ENCODE data around the gene P2RX1. TPM values are rescaled to one million over a fixed set of nuclear protein-coding genes. Genes with fewer than 3 reads are reported as not detected.

P2RX1 gene
- total RNA-seq, 1 donor from 2014 or later: 0.19 TPM

- H3K27me3 Mint-ChIP-seq: peaks cover 8% of the 10 kb centered on the region
- no peaks in the 10 kb centered on the region for H3K36me3 Mint-ChIP-seq (ENCODE audit: insufficient read depth)
- H3K9me3 Mint-ChIP-seq (ENCODE audit: low read depth): no peaks in the 10 kb centered on the region
- peaks cover 10% of the 10 kb centered on the region for H3K4me1 Mint-ChIP-seq (ENCODE audit: low read depth)
- no peak for DNase-seq (ENCODE audit: low spot score, unreplicated experiment)
- H3K4me3 Mint-ChIP-seq (ENCODE audit: low read depth): no peak overlapping the region
- H3K27ac Mint-ChIP-seq: no peak overlapping the region
- TF ChIP-seq CTCF (IDR thresholded peaks at IDR 0.05; ENCODE audit: unreplicated experiment): no peak
These were observed 38.9 kb upstream of the P2RX1 start for GRCh38 chr17:3954976-3955672.

- Mint-ChIP-seq H3K27ac (no peak overlapping the region), H3K9me3 (ENCODE audit: low read depth) (no peaks in the 10 kb centered on the region), H3K36me3 (ENCODE audit: insufficient read depth) (no peaks in the 10 kb centered on the region), H3K4me3 (ENCODE audit: low read depth) (no peak overlapping the region), H3K27me3 (peaks cover 8% of the 10 kb centered on the region), H3K4me1 (ENCODE audit: low read depth) (peaks cover 3% of the 10 kb centered on the region)
- DNase-seq (ENCODE audit: low spot score, unreplicated experiment): no peak
- TF ChIP-seq CTCF (IDR thresholded peaks at IDR 0.05; ENCODE audit: unreplicated experiment): no peak
These were observed 37.8 kb upstream of the P2RX1 start for GRCh38 chr17:3954086-3954485.

- peaks cover 2% of the 10 kb centered on the region for H3K4me1 Mint-ChIP-seq (ENCODE audit: low read depth)
- TF ChIP-seq CTCF (IDR thresholded peaks at IDR 0.05; ENCODE audit: unreplicated experiment): no peak
- DNase-seq (ENCODE audit: low spot score, unreplicated experiment): no peak
- H3K9me3 Mint-ChIP-seq (ENCODE audit: low read depth): no peaks in the 10 kb centered on the region
- H3K27me3 Mint-ChIP-seq: peaks cover 8% of the 10 kb centered on the region
- no peaks in the 10 kb centered on the region for H3K36me3 Mint-ChIP-seq (ENCODE audit: insufficient read depth)
- H3K27ac Mint-ChIP-seq: no peak overlapping the region
- no peak overlapping the region for H3K4me3 Mint-ChIP-seq (ENCODE audit: low read depth)
These were observed 37.3 kb upstream of the P2RX1 start for GRCh38 chr17:3953542-3953941.

GRCh38 chr17:3952186-3952585 lies 35.9 kb upstream of the P2RX1 start:
- TF ChIP-seq CTCF (IDR thresholded peaks at IDR 0.05; ENCODE audit: unreplicated experiment): no peak
- Mint-ChIP-seq H3K27me3 (peaks cover 8% of the 10 kb centered on the region), H3K9me3 (ENCODE audit: low read depth) (no peaks in the 10 kb centered on the region), H3K36me3 (ENCODE audit: insufficient read depth) (no peaks in the 10 kb centered on the region), H3K27ac (no peak overlapping the region), H3K4me1 (ENCODE audit: low read depth) (peaks cover 2% of the 10 kb centered on the region), H3K4me3 (ENCODE audit: low read depth) (no peak overlapping the region)
- DNase-seq (ENCODE audit: low spot score, unreplicated experiment): no peak

- TF ChIP-seq CTCF (IDR thresholded peaks at IDR 0.05; ENCODE audit: unreplicated experiment): no peak
- Mint-ChIP-seq H3K36me3 (ENCODE audit: insufficient read depth) (no peaks in the 10 kb centered on the region), H3K9me3 (ENCODE audit: low read depth) (no peaks in the 10 kb centered on the region), H3K27ac (no peak overlapping the region), H3K4me1 (ENCODE audit: low read depth) (no peaks in the 10 kb centered on the region), H3K4me3 (ENCODE audit: low read depth) (no peak overlapping the region), H3K27me3 (peaks cover 3% of the 10 kb centered on the region)
- no peak for DNase-seq (ENCODE audit: low spot score, unreplicated experiment)
These were observed 35.2 kb upstream of the P2RX1 start for GRCh38 chr17:3951420-3951819.

Measured in progenitor cell of endocrine pancreas (in vitro differentiated cells).